Heart left ventricle (tissue), 16 donors: ENCODE data around the gene MUC4. TPM values are rescaled to one million over a fixed set of nuclear protein-coding genes. Genes with fewer than 3 reads are reported as not detected.

Experiments
- ATAC-seq, 4 donors: fragments of 200-7000 bp; cut with Tn5 transposase; one replicate each; pipeline ENCODE4 v1.9.1; 2020 to 2022; ENCODE audit warnings: moderate library complexity in 4 of 4, mild to moderate bottlenecking in 3 of 4, moderate number of reproducible peaks in 1 of 4
- DNase-seq, 5 donors: peaks; one replicate each; pipeline ENCODE4 v3.0.0-alpha.2; 2020
- H3K27ac ChIP-seq, 12 donors: fragments of 200-600 bp; sonication (generic) in 4 of 12; one replicate each; pipeline versions ENCODE4 v1.5.0 to v1.8.0; 2016 to 2022; ENCODE audit warnings: mild to moderate bottlenecking in 2 of 12
- H3K27me3 ChIP-seq, 9 donors: fragments of 200-600 bp; sonication (generic) in 2 of 9; one replicate each; pipeline versions ENCODE4 v1.5.1 to v1.8.0; 2016 to 2022; ENCODE audit warnings: mild to moderate bottlenecking in 3 of 9
- H3K36me3 ChIP-seq, 9 donors: fragments of 200-600 bp; sonication (generic) in 2 of 9; one replicate each; pipeline versions ENCODE4 v1.5.0 to v1.8.0; 2018 to 2022; ENCODE audit warnings: mild to moderate bottlenecking in 2 of 9
- H3K4me1 ChIP-seq, 12 donors: fragments of 200-600 bp; sonication (generic) in 4 of 12; one replicate each; pipeline versions ENCODE4 v1.5.0 to v1.8.0; 2016 to 2022; ENCODE audit warnings: mild to moderate bottlenecking in 3 of 12
- H3K4me3 ChIP-seq, 12 donors: fragments of 200-600 bp; sonication (generic) in 4 of 12; one replicate each; pipeline versions ENCODE4 v1.5.0 to v1.8.0; 2017 to 2022; ENCODE audit warnings: mild to moderate bottlenecking in 9 of 12, moderate library complexity in 4 of 12
- H3K9me3 ChIP-seq, 12 donors: fragments of 200-600 bp; sonication (generic) in 4 of 12; one replicate each; pipeline versions ENCODE4 v1.5.0 to v1.8.0; 2016 to 2022; ENCODE audit warnings: mild to moderate bottlenecking in 1 of 12
- CTCF ChIP-seq, 12 donors: fragments of 200-600 bp; sonication (generic) in 4 of 12; IDR thresholded peaks; one replicate each; pipeline versions ENCODE4 v1.5.0 to v1.8.0; 2018 to 2022; ENCODE audit warnings: antibody characterized with exemption in 12 of 12, mild to moderate bottlenecking in 5 of 12
- POLR2A ChIP-seq, 2 donors: fragments of 450-650 bp; IDR thresholded peaks; one replicate each; pipeline ENCODE4 v1.6.1; 2017; ENCODE audit warnings: antibody characterized with exemption in 2 of 2, mild to moderate bottlenecking in 2 of 2, moderate library complexity in 2 of 2
- WGBS, 4 donors: extraction: QIAGEN DNeasy Blood & Tissue Kit in 2 of 4; methylation state at CpG; one replicate each; pipeline versions ENCODE4 v1.1.5 to v1.1.7; 2013 to 2018; 5-methylcytosine and 5-hydroxymethylcytosine counted together
- intact Hi-C, 10 donors: fragments of 100-400 bp; cut with DNase I; formaldehyde crosslinking; loops; one replicate each; pipeline versions ENCODE4 v1.11.1 to v1.14.2; 2022
- polyA plus RNA-seq, 2 donors: library from polyadenylated mRNA; stranded (reverse); fragments of 200-250 nt; gene quantifications; one replicate each; pipeline ENCODE4 v1.2.3, GENCODE V29; 2013
- total RNA-seq, 9 donors: library from RNA; depleted of rRNA in 2 of 9; stranded (reverse); fragments of >200 nt in 2 of 9; fragmentation: NEBNext Ultra II Directional in 3 of 9; extraction: Animal tissue kit (Norgen Biotek cat#: 25700) in 3 of 9; gene quantifications; one replicate each; pipeline versions ENCODE4 v1.1.0 to v1.2.4, GENCODE V29; 2016 to 2023
- donor health status: ischemic (EF 13 %, LVEDD 7.1; RV severe dilation, severe dysfunction).
- donor health status: healthy with polysubstance abuse.
- donor health status: DM: no; HTN: yes; CAD: no.
- donor health status: DM: no; HTN: no; CAD: no.
- donor health status: ischemic (EF 25% LVEDD 6.9; RV normal size, moderate dysfunction).
- donor health status: ischemic (EF 25% LVEDD 5.7; RV mildly dilated, moderate dysfunction).
- donor health status: healthy.
- donor health status: DM: yes; HTN: yes; CAD: no.
- donor health status: ischemic (EF 35%, LVEDD 5.7; RV mildly dilated, moderate dysfunction).
- donor health status: nonischemic (EF 11% LVEDD 7.7; RV severe dilation, severe dysfunction).
- donor health status: DM: yes; HTN: yes; CAD: no.
- donor health status: PGD.
- donor health status: ischemic (EF 29% LVEDD 5.4; RV normal size, mild dysfunction).
- donor health status: nonischemic (EF 23%, LVEDD 6.1; RV moderate dilation, normal function).

Gene MUC4
- total and polyA plus RNA-seq, 11 donors, result 0.02 to 0.17 (median 0.03) TPM; not detected in 8

DNA sequence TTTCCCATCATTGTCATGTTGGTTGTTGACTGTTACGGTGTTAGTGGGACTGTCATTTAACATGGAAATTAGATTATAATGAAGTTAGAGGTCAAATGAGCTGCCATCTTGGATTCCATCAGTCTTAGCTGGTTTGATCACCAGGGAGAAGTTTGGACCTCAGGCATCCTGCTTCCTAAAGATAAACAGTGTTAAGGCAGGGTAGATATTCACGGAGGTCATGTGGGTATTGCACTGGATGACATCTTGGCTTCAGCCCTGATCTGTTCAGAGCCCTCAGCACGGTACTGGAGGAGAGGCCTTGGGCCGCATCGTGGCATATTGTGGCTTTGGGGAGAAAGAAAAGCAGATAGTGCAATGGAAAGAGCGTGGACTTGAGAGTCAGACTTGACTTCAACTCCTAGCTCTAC, 102.0 kb downstream of the MUC4 start:
- no peak for ATAC-seq
- no peak overlapping the region for H3K27ac ChIP-seq
- H3K9me3 ChIP-seq, result no peaks in the 10 kb centered on the region
- 95 to 97% (median 96%) methylated on average over 6 of the region's 6 CpGs for WGBS, 4 donors
- H3K4me1 ChIP-seq, result no peaks in the 10 kb centered on the region
- TF ChIP-seq POLR2A (IDR thresholded peaks at IDR 0.05), result no peak
- TF ChIP-seq CTCF (IDR thresholded peaks at IDR 0.05), result no peak
- H3K4me3 ChIP-seq, result no peak overlapping the region
- intact Hi-C loops, result no loop called here
- peaks cover 0 to 42% (median 36%) of the 10 kb centered on the region in 9 donors for H3K36me3 ChIP-seq
- no peak for DNase-seq
- no peaks in the 10 kb centered on the region for H3K27me3 ChIP-seq

GRCh38 chr3:195708626-195709481, 102.9 kb downstream of the MUC4 start:
- Histone ChIP-seq H3K4me1 (no peaks in the 10 kb centered on the region), H3K9me3 (no peaks in the 10 kb centered on the region), H3K36me3 (peaks cover 0 to 38% (median 31%) of the 10 kb centered on the region in 9 donors), H3K27ac (no peak overlapping the region), H3K27me3 (no peaks in the 10 kb centered on the region), H3K4me3 (no peak overlapping the region)
- intact Hi-C loops, result no loop called here
- no peak for ATAC-seq
- no peak for DNase-seq
- TF ChIP-seq POLR2A (IDR thresholded peaks at IDR 0.05) (no peak), CTCF (IDR thresholded peaks at IDR 0.05) (no peak)
- 88 to 95% (median 91%) methylated on average over 6 of the region's 6 CpGs for WGBS, 4 donors

DNA sequence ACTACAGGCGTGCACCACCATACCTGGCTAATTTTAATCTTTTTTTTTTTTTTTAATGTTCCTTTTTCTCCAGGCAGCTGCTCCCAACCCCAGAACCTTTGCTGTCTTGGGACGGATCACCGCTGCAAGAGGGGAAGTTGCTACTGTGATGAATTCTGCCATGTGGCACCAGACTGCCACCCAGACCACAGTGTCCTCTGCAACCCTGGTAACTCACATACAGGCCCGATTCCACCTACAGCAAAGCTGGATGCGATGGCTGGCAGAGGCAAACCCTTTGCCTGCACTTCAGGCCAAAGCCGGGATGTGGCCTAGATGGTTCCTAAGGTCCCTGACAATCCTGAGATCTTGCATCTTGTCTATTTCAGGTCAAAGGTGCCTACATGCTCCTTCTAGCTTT, 103.7 kb downstream of the MUC4 start:
- H3K4me3 ChIP-seq, result no peak overlapping the region
- H3K4me1 ChIP-seq, result no peaks in the 10 kb centered on the region
- no peaks in the 10 kb centered on the region for H3K9me3 ChIP-seq
- H3K27ac ChIP-seq, result no peak overlapping the region
- H3K36me3 ChIP-seq, result peaks cover 0 to 38% (median 31%) of the 10 kb centered on the region in 9 donors
- peak in 1 of 4 donors; percentile 4 for ATAC-seq
- intact Hi-C loops, result no loop called here
- no peaks in the 10 kb centered on the region for H3K27me3 ChIP-seq
- TF ChIP-seq POLR2A (IDR thresholded peaks at IDR 0.05) (no peak), CTCF (IDR thresholded peaks at IDR 0.05) (no peak)
- no peak for DNase-seq
- WGBS, 4 donors, result 78 to 98% (median 83%) methylated on average over 6 of the region's 6 CpGs

GRCh38 chr3:195705081-195705991, 106.4 kb downstream of the MUC4 start:
- intact Hi-C loops, result no loop called here

More at GRCh38 chr3:195705081-195705991, 106.4 kb downstream of the MUC4 start:
- Histone ChIP-seq H3K9me3 (no peaks in the 10 kb centered on the region), H3K36me3 (peaks cover 0 to 26% (median 21%) of the 10 kb centered on the region in 9 donors), H3K27ac (no peak overlapping the region), H3K4me1 (no peaks in the 10 kb centered on the region), H3K27me3 (no peaks in the 10 kb centered on the region), H3K4me3 (no peak overlapping the region)
- no peak for TF ChIP-seq POLR2A (IDR thresholded peaks at IDR 0.05)
- TF ChIP-seq CTCF (IDR thresholded peaks at IDR 0.05), result no peak
- WGBS, 4 donors, result 79 to 90% (median 87%) methylated on average over 9 of the region's 9 CpGs
- DNase-seq (no peak), ATAC-seq (peak in 2 of 4 donors; percentile 22 to 28)
